Dermis blood vessel endothelial cell (primary cell): ENCODE data around the gene NANOS3. TPM values are rescaled to one million over a fixed set of nuclear protein-coding genes. Genes with fewer than 3 reads are reported as not detected.
A peak's percentile ranks its signal among the peaks of the same experiment; 100 is the strongest.
"Not testable (repeated sequence)": the region's sequence is repeated elsewhere in the genome, so short reads cannot be mapped to it uniquely, and the experiment has no call there.

Experiments
- DNase-seq: peaks from one replicate; pipeline ENCODE4 v3.0.0; 2010
- total RNA-seq: library from RNA; depleted of rRNA; stranded (reverse); fragments of >200 nt; gene quantifications from 2 replicates; pipeline ENCODE4 v1.2.3, GENCODE V29; 2014

The NANOS3 gene
- total RNA-seq, 1 donor from 2014 or later, result not detected

- no peak for DNase-seq
Measured at GRCh38 chr19:13887018-13887436, 10.1 kb downstream of the NANOS3 start.

GRCh38 chr19:13887517-13887916 is 10.6 kb downstream of the NANOS3 start:
- DNase-seq, result no peak

GRCh38 chr19:13888281-13888680 is 11.3 kb downstream of the NANOS3 start:
- no peak for DNase-seq

- no peak for DNase-seq
Measured at GRCh38 chr19:13890136-13890535, 13.2 kb downstream of the NANOS3 start.

GRCh38 chr19:13892870-13893269 is 15.9 kb downstream of the NANOS3 start:
- DNase-seq, result no peak

- no peak for DNase-seq
Measured at GRCh38 chr19:13894552-13894951, 17.6 kb downstream of the NANOS3 start.

- DNase-seq, result no peak
Measured at GRCh38 chr19:13896227-13896626, 19.3 kb downstream of the NANOS3 start.

GRCh38 chr19:13899393-13899792 is 22.5 kb downstream of the NANOS3 start:
- DNase-seq, result no peak

GRCh38 chr19:13899912-13900584 is 23.1 kb downstream of the NANOS3 start:
- DNase-seq, result no peak

GRCh38 chr19:13902993-13903555 is 26.1 kb downstream of the NANOS3 start:
- DNase-seq, result peak; percentile 54

GRCh38 chr19:13905634-13906520 is 28.9 kb downstream of the NANOS3 start, which contains the start of the genes BRME1 and CC2D1A:
Gene BRME1, minus strand, starts transcription at chr19:13906117. Its CDS starts 1,225 bp downstream, at chr19:13904892.
Gene CC2D1A, plus strand, starts transcription at chr19:13906201. Its CDS starts 241 bp downstream, at chr19:13906442.
- peak; percentile 88 for DNase-seq

GRCh38 chr19:13906521-13906904 is 29.6 kb downstream of the NANOS3 start:
- no peak for DNase-seq

GRCh38 chr19:13906910-13907309 is 30.0 kb downstream of the NANOS3 start:
- no peak for DNase-seq

GRCh38 chr19:13908674-13909073 is 31.7 kb downstream of the NANOS3 start:
- no peak for DNase-seq

- no peak for DNase-seq
Measured at GRCh38 chr19:13909430-13909829, 32.5 kb downstream of the NANOS3 start.

GRCh38 chr19:13913352-13913751 is 36.4 kb downstream of the NANOS3 start:
- DNase-seq, result no peak

GRCh38 chr19:13914777-13915176 is 37.8 kb downstream of the NANOS3 start:
- DNase-seq, result no peak

GRCh38 chr19:13917888-13918406 is 41.0 kb downstream of the NANOS3 start:
- no peak for DNase-seq

GRCh38 chr19:13918726-13919411 is 41.9 kb downstream of the NANOS3 start:
- no peak for DNase-seq

GRCh38 chr19:13920524-13920923 is 43.6 kb downstream of the NANOS3 start:
- DNase-seq, result no peak

GRCh38 chr19:13920940-13921747 is 44.2 kb downstream of the NANOS3 start:
- DNase-seq, result peak; percentile 52

- not testable (repeated sequence) for DNase-seq
Measured at GRCh38 chr19:13922118-13922517, 45.2 kb downstream of the NANOS3 start.
